A172 (cell line): ENCODE results near the gene RRM1. TPM values are rescaled to one million over a fixed set of nuclear protein-coding genes. Genes with fewer than 3 reads are reported as not detected.
"Not testable (repeated sequence)": the region's sequence is repeated elsewhere in the genome, so short reads cannot be mapped to it uniquely, and the experiment has no call there.

Source experiments
- DNase-seq: peaks from one replicate; pipeline ENCODE4 v3.0.0-alpha.2; 2015; ENCODE audit warnings: low spot score
- total RNA-seq: library from RNA; depleted of rRNA; stranded (reverse); fragments of >200 nt; shearing (Covaris generic); gene quantifications from 2 replicates; pipeline ENCODE4 v1.2.3, GENCODE V29; 2014

The RRM1 gene
- total RNA-seq, 1 experiment from 2014 or later, result 260 TPM

- no peak for DNase-seq
These were observed 43.9 kb downstream of the RRM1 start for GRCh38 chr11:4138497-4138896.

- DNase-seq, result no peak
These were observed 45.6 kb downstream of the RRM1 start for GRCh38 chr11:4140067-4140636.

GRCh38 chr11:4146070-4146771 is 51.6 kb downstream of the RRM1 start:
- DNase-seq, result no peak

DNA sequence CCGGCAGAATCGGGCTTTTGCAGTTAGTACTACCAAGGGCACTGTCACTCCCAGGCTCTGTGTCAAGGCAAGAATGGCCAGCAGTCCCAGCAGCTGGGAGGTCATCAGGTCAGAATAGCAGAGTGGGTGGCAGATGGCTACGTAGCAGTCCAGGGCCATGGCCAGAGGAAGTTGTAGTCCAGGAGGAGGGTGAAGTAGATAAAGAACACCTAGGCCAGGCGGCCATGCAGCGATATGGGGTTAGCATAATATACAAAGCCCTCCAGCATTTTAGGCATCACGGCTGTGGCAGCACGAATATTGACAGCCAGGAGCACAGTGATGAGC is 52.1 kb downstream of the RRM1 start:
- no peak for DNase-seq

- DNase-seq, result no peak
These were observed 59.9 kb downstream of the RRM1 start for GRCh38 chr11:4154503-4154902.

DNA sequence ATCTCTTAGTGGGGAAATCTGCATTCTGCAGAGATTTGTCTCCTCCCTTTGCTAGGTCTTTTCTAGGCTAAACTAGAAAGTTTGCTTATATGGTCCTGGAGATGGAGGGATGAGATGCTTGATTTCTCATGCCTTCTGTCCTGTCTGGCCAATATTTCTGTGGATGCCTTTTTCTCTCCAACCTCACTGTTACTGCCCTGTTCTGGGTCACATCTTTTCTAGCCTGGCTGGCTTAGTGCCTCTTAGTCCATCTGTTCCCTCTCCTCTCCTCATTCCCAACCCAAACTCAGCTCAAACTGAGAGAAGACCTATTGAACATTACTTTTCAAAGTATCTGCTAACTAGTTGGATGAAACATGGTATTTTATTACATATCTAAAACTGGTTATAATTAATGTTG is 62.0 kb downstream of the RRM1 start:
- DNase-seq, result no peak

GRCh38 chr11:4158818-4159217 is 64.2 kb downstream of the RRM1 start:
- not testable (repeated sequence) for DNase-seq

DNA sequence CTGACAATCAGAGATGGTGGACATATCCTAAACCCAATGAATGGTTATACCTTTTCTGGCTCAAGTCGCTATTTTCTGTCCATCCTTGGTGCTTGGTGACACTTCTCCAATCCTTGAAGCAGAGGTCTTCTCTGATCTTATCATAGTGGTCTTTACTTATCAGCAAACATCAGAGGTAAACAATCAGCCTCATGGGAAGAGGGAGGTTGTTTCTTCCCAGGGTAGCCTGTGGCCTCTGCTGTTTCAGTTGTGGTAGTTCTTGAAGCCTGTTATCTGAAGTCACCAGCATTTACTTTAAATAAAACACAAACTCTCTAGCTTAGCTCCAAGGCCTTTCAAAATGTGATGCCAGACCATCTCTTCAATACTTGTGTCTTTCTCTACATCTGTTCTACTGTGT is 66.7 kb downstream of the RRM1 start:
- DNase-seq, result no peak

DNA sequence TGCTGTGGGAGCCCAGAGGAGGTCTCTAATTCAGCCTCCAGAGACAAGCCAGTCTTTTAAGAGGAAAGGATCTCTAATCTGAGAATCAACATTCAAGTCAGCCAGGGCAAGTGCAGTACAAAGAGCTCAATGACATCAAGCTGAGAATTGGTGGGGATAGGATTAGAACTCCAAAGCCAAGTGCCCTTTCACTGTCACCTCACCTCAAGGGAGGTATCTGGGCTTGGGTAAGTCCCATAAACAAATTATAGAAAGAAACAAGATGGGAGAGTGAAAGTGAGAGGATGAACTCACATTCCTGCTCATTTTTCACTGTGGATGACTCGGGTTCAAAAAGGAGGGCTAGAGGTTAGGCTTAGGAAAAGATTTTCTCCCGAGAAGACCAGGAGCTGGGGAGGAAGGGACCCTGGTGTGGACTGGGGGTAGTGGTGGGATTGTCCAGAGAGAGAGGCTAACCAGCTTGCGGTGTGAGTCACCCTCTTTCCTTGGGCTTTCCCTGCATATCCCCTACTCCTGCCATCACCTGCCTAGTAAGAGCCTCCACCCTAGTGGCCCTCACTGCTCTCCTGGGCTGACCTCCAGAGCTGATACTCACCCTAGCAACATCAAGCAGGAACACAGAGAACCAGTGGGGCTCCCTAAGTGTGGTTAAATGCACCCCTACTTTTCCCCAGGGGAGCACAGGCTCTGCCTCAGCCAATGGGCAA is 70.4 kb downstream of the RRM1 start:
- no peak for DNase-seq

- DNase-seq, result no peak
These were observed 72.7 kb downstream of the RRM1 start for GRCh38 chr11:4167292-4167691.

- no peak for DNase-seq
These were observed 73.2 kb downstream of the RRM1 start for GRCh38 chr11:4167758-4168157.

DNA sequence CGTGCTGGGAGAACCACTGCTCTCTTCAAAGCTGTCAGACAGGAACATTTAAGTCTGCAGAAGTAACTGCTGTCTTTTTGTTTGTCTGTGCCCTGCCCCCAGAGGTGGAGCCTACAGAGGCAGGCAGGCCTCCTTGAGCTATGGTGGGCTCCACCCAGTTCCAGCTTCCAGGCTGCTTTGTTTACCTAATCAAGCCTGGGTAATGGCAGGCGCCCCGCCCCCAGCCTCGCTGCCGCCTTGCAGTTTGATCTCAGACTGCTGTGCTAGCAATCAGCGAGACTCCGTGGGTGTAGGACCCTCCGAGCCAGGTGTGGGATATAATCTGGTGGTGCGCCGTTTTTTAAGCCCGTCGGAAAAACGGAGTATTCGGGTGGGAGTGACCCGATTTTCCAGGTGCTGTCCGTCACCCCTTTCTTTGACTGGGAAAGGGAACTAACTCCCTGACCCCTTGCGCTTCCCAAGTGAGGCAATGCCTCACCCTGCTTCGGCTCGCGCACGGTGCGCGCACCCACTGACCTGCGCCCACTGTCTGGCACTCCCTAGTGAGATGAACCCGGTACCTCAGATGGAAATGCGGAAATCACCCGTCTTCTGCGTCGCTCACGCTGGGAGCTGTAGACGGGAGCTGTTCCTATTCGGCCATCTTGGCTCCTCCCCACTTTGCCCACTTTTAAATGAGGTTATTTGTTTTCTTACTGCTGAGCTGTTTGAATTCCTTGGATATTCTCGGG is 81.2 kb downstream of the RRM1 start:
- DNase-seq, result not testable (repeated sequence)

GRCh38 chr11:4178813-4179662 is 84.4 kb downstream of the RRM1 start:
- DNase-seq, result no peak

DNA sequence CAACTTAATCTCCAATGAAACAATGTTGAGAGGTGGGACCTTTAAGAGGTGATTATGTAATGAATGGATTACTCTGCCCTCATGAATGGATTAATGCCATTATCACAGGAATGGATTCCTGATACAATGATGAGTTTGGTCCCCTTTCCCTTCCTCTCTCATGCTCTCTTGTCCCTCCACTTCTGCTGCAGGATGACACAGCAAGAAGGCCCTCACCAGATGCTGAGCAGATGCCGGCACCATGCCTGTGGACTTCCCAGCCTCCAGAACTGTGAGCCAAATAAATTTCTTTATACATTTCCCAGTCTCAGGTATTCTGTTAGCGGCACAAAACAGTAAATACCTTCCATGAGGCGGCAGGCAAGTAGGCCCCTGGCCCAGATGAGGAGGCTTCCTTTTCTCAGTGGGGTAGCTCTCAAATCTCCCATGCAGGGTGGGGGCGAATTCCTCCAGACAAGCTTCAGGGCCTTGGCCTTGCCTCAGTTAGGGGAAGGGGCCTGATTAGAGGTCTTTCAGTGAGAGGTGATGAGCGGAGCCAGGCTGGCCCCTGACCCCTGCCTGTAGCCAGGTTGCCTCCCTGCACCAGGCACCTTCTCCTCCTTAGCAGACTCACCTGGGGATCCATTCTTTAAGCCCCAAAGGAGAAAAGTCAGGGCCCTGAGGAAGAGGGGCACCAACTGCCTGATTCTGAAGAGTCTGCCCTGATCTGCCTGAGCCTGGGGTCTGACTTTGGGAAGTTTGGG is 86.0 kb downstream of the RRM1 start:
- no peak for DNase-seq

- DNase-seq, result peak; percentile 61
These were observed 87.5 kb downstream of the RRM1 start for GRCh38 chr11:4181782-4182721.

DNA sequence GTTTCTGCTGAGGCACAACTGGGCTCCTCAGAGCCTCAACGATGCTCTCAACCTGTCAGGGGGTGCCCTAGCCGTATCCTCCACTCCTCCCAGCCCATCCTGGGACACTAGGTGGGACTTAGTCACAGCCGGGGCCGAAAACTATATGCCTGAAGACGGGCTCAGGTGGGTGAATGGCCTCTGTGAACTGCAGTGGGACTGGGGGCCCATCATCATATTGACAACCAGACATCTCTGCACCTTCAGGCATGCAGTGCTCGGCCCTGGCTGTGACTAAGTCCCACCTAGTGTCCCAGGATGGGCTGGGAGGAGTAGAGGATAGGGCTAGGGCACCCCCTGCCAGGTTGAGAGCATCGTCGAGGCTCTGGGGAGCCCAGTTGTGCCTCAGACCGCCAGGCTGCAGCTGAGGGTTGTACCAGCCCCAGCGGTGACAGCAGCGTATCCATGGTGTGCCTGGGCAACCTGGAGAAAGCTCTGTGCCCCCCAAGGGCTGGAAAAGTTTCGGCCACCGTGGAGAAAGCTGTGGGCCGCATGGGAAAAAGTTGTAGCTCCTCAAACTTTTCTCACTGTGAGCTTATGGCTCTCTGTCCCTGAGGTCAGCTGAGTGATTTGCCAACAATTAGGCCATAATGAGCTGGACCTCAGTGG is 88.9 kb downstream of the RRM1 start:
- no peak for DNase-seq

- DNase-seq, result no peak
These were observed 89.7 kb downstream of the RRM1 start for GRCh38 chr11:4184163-4184916.

- DNase-seq, result no peak
These were observed 91.0 kb downstream of the RRM1 start for GRCh38 chr11:4185561-4185960.
